Ascending aorta (tissue), 2 donors: ENCODE measurements around the gene SEPTIN5. TPM values are rescaled to one million over a fixed set of nuclear protein-coding genes. Genes with fewer than 3 reads are reported as not detected.

ENCODE experiments used
- DNase-seq, 2 donors: peaks; one replicate each; pipeline ENCODE4 v3.0.0-alpha.2; 2019; ENCODE audit warnings: low spot score in 2 of 2
- H3K27ac ChIP-seq, 2 donors: fragments of 200-600 bp; sonication (generic); one replicate each; pipeline ENCODE4 v1.5.1; 2016 to 2017; ENCODE audit warnings: mild to moderate bottlenecking in 1 of 2
- H3K27me3 ChIP-seq: fragments of 200-600 bp; sonication (generic); one replicate; pipeline ENCODE4 v1.5.1; 2017
- H3K36me3 ChIP-seq, 2 donors: fragments of 200-600 bp; sonication (generic); one replicate each; pipeline ENCODE4 v1.5.1; 2016
- H3K4me1 ChIP-seq, 2 donors: fragments of 200-600 bp; sonication (generic); one replicate each; pipeline ENCODE4 v1.5.1; 2016 to 2017; ENCODE audit warnings: mild to moderate bottlenecking in 1 of 2
- H3K4me3 ChIP-seq, 2 donors: fragments of 200-600 bp; sonication (generic); one replicate each; pipeline ENCODE4 v1.5.1; 2016 to 2017; ENCODE audit warnings: mild to moderate bottlenecking in 1 of 2
- H3K9me3 ChIP-seq, 2 donors: fragments of 200-600 bp; sonication (generic); one replicate each; pipeline ENCODE4 v1.5.1; 2016
- intact Hi-C: fragments of 100-400 bp; cut with DNase I; formaldehyde crosslinking; loops from one replicate; pipeline ENCODE4 v1.15.1; 2023
- total RNA-seq: library from RNA; depleted of rRNA; stranded (reverse); fragments of >200 nt; gene quantifications from one replicate; pipeline ENCODE4 v1.1.0, GENCODE V29; 2016
- TF ChIP-seq, protein P1 (sequence below), 3 experiments: fragments of 200-600 bp in 2 of 3; fragments of 450-650 bp in 1 of 3; sonication (generic) in 2 of 3; IDR thresholded peaks; one replicate each; pipeline ENCODE4 v1.5.1; 2016 to 2019; ENCODE audit warnings: antibody characterized with exemption in 3 of 3, mild to moderate bottlenecking in 1 of 3, moderate library complexity in 1 of 3

SEPTIN5 gene
- total RNA-seq, 1 donor from 2014 or later: 105 TPM

- Histone ChIP-seq H3K9me3 (no peaks in the 10 kb centered on the region), H3K27me3 (no peaks in the 10 kb centered on the region), H3K27ac (no peak overlapping the region), H3K4me1 (no peaks in the 10 kb centered on the region), H3K4me3 (no peak overlapping the region), H3K36me3 (no peaks in the 10 kb centered on the region)
- no peak for DNase-seq
- TF ChIP-seq, protein P1, sequence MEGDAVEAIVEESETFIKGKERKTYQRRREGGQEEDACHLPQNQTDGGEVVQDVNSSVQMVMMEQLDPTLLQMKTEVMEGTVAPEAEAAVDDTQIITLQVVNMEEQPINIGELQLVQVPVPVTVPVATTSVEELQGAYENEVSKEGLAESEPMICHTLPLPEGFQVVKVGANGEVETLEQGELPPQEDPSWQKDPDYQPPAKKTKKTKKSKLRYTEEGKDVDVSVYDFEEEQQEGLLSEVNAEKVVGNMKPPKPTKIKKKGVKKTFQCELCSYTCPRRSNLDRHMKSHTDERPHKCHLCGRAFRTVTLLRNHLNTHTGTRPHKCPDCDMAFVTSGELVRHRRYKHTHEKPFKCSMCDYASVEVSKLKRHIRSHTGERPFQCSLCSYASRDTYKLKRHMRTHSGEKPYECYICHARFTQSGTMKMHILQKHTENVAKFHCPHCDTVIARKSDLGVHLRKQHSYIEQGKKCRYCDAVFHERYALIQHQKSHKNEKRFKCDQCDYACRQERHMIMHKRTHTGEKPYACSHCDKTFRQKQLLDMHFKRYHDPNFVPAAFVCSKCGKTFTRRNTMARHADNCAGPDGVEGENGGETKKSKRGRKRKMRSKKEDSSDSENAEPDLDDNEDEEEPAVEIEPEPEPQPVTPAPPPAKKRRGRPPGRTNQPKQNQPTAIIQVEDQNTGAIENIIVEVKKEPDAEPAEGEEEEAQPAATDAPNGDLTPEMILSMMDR (IDR thresholded peaks at IDR 0.05): no peak
- intact Hi-C loops: no loop called here
Observed at GRCh38 chr22:19701420-19702145, 12.7 kb upstream of the SEPTIN5 start.

GRCh38 chr22:19703869-19704268 lies 10.4 kb upstream of the SEPTIN5 start:
- H3K9me3 ChIP-seq: no peaks in the 10 kb centered on the region
- H3K27ac ChIP-seq: no peak overlapping the region
- DNase-seq: no peak
- no peaks in the 10 kb centered on the region for H3K36me3 ChIP-seq
- no peaks in the 10 kb centered on the region for H3K27me3 ChIP-seq
- H3K4me1 ChIP-seq: no peaks in the 10 kb centered on the region
- no peak overlapping the region for H3K4me3 ChIP-seq
- TF ChIP-seq, protein P1 (IDR thresholded peaks at IDR 0.05): no peak
- intact Hi-C loops: no loop called here

GRCh38 chr22:19704355-19705015 lies 9.8 kb upstream of the SEPTIN5 start:
- no peaks in the 10 kb centered on the region for H3K9me3 ChIP-seq
- no peak overlapping the region for H3K27ac ChIP-seq
- intact Hi-C loops: no loop called here
- TF ChIP-seq, protein P1 (IDR thresholded peaks at IDR 0.05): no peak
- H3K4me1 ChIP-seq: no peaks in the 10 kb centered on the region
- no peak for DNase-seq
- no peaks in the 10 kb centered on the region for H3K36me3 ChIP-seq
- H3K27me3 ChIP-seq: no peaks in the 10 kb centered on the region
- no peak overlapping the region for H3K4me3 ChIP-seq

DNA sequence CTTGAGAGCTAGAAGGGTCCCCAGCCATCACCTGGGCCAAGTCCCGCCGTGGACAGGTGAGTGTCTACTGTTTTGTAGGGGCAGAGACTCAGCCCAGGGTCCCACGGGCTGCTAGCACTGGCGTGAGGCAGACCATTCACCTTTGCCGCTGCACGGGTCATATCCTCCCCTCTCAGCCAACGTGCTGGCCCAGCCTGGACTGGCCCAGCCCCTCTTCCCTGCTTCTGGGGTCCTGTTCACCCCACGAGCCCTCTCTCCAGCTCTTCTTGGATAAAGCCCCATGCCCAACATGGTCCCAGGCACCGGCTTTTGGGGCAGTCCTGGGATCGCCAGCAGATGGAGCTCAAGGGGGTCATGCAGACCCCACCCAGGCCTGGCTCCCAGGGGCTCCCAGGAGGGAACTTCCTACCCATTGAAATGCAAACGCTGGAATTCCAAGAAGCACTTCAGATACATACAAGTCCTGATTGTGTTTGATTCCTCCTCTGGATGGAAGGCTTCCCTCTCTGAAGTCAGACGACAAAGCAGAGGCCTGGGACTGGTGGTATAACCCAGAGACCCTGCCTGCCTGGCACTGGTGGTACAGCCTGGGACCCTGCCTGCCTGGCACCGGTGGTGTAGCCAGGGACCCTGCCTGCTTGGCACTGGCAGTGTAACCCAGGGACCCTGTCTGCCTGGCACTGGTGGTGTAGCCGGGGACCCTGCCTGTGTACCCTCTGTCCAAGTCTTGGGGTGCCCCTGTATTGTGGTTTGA lies 8.9 kb upstream of the SEPTIN5 start:
- H3K4me3 ChIP-seq: no peak overlapping the region
- no peaks in the 10 kb centered on the region for H3K4me1 ChIP-seq
- intact Hi-C loops: no loop called here
- H3K27me3 ChIP-seq: no peaks in the 10 kb centered on the region
- no peaks in the 10 kb centered on the region for H3K9me3 ChIP-seq
- TF ChIP-seq, protein P1 (IDR thresholded peaks at IDR 0.05): no peak
- DNase-seq: no peak
- no peak overlapping the region for H3K27ac ChIP-seq
- no peaks in the 10 kb centered on the region for H3K36me3 ChIP-seq

DNA sequence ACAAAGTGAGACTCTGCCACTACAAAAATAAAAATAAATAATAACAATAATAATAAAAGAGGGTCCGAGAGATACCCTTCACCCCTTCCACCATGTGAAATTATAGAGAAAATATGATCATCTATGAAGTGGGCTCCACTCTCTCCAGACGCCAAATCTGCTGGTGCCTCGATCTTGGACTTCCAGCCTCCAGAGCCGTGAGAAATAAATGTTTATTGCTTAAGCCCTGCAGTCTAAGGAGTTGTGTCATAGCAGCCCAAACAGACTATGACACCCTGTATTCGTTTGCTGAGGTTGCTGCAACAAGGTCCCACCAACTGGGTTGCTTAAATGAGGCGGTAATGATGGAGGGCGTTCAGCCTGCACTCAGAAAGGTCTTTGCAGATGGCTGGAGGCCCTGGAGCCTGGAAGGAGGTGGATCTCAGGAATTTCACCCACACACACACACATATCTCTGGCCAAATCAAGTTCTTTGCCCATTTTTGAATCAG lies 7.6 kb upstream of the SEPTIN5 start:
- peak in 1 of 2 donors; percentile 7 for DNase-seq
- no peaks in the 10 kb centered on the region for H3K4me1 ChIP-seq
- TF ChIP-seq, protein P1 (IDR thresholded peaks at IDR 0.05): no peak
- H3K27me3 ChIP-seq: no peaks in the 10 kb centered on the region
- intact Hi-C loops: no loop called here
- no peaks in the 10 kb centered on the region for H3K36me3 ChIP-seq
- no peak overlapping the region for H3K27ac ChIP-seq
- H3K9me3 ChIP-seq: no peaks in the 10 kb centered on the region
- H3K4me3 ChIP-seq: no peak overlapping the region
